Upper lobe of left lung (tissue), 6 donors: ENCODE results near the gene OGFR. TPM values are rescaled to one million over a fixed set of nuclear protein-coding genes. Genes with fewer than 3 reads are reported as not detected.

Experiments used
- ATAC-seq, 2 donors: fragments of 200-7000 bp; cut with Tn5 transposase; one replicate each; pipeline ENCODE4 v1.9.1; 2022; ENCODE audit warnings: mild to moderate bottlenecking in 2 of 2, moderate library complexity in 2 of 2; ENCODE audit not compliant: low FRiP score in 2 of 2
- DNase-seq, 2 donors: peaks; one replicate each; pipeline ENCODE4 v3.0.0-alpha.2; 2019 to 2020
- H3K27ac ChIP-seq, 4 donors: fragments of 200-600 bp; sonication (generic); one replicate each; pipeline ENCODE4 v1.5.1; 2016 to 2019
- H3K27me3 ChIP-seq, 4 donors: fragments of 200-600 bp; sonication (generic); one replicate each; pipeline ENCODE4 v1.5.1; 2017 to 2019
- H3K36me3 ChIP-seq, 4 donors: fragments of 200-600 bp; sonication (generic); one replicate each; pipeline ENCODE4 v1.5.1; 2016 to 2019
- H3K4me1 ChIP-seq, 4 donors: fragments of 200-600 bp; sonication (generic); one replicate each; pipeline ENCODE4 v1.5.1; 2018 to 2019
- H3K4me3 ChIP-seq, 4 donors: fragments of 200-600 bp; sonication (generic); one replicate each; pipeline ENCODE4 v1.5.1; 2017 to 2019; ENCODE audit warnings: mild to moderate bottlenecking in 2 of 4, moderate library complexity in 1 of 4
- H3K9me3 ChIP-seq, 4 donors: fragments of 200-600 bp; sonication (generic); one replicate each; pipeline ENCODE4 v1.5.1; 2018 to 2019
- EP300 ChIP-seq, 4 donors: sonication (generic); formaldehyde crosslinking; IDR thresholded peaks; one replicate each; pipeline ENCODE4 v1.5.1; 2017; ENCODE audit warnings: antibody characterized with exemption in 4 of 4, control low read depth in 2 of 4
- POLR2A ChIP-seq, 4 donors: fragments of 450-650 bp; IDR thresholded peaks; one replicate each; pipeline ENCODE4 v1.5.1; 2016 to 2017; ENCODE audit warnings: antibody characterized with exemption in 4 of 4, mild to moderate bottlenecking in 2 of 4
- POLR2AphosphoS5 ChIP-seq, 2 donors: sonication (generic); formaldehyde crosslinking; IDR thresholded peaks; one replicate each; pipeline ENCODE4 v1.5.1; 2017; ENCODE audit warnings: antibody characterized with exemption in 2 of 2
- WGBS, 2 donors: methylation state at CpG; one replicate each; pipeline ENCODE4 v1.1.5; 2017 to 2018; 5-methylcytosine and 5-hydroxymethylcytosine counted together
- total RNA-seq, 6 donors: library from RNA; depleted of rRNA in 4 of 6; stranded (reverse); fragments of >200 nt in 4 of 6; gene quantifications; one replicate each; pipeline versions ENCODE4 v1.1.0 to v1.2.1, GENCODE V29; 2016 to 2021
- TF ChIP-seq, protein P1 (sequence below), 6 experiments: fragments of 450-650 bp in 4 of 6; fragments of 200-600 bp in 2 of 6; sonication (generic) in 2 of 6; IDR thresholded peaks; one replicate each; pipeline ENCODE4 v1.5.1; 2016 to 2019; ENCODE audit warnings: antibody characterized with exemption in 6 of 6
- donor health status: DM: no; HTN: no; CAD: no; lungs with moderate emphysema.
- donor health status: DM: no; HTN: yes; CAD: no; lungs with severe emphysema.

The OGFR gene
- total RNA-seq, 6 donors from 2014 or later = 63.8 to 166 (median 74.9) TPM

- Histone ChIP-seq H3K36me3 (no peaks in the 10 kb centered on the region), H3K4me3 (no peak overlapping the region), H3K9me3 (no peaks in the 10 kb centered on the region), H3K4me1 (no peaks in the 10 kb centered on the region), H3K27ac (no peak overlapping the region), H3K27me3 (peaks cover 0 to 2% (median 0%) of the 10 kb centered on the region in 4 donors)
- DNase-seq (peak in 1 of 2 donors; percentile 77), ATAC-seq (no peak)
- WGBS, 2 donors = 81 to 86% methylated on average over 19 to 20 of the region's 20 CpGs
- no peak for TF ChIP-seq POLR2A (IDR thresholded peaks at IDR 0.05)
Observed at GRCh38 chr20:62759981-62760431, 44.6 kb upstream of the OGFR start.

DNA sequence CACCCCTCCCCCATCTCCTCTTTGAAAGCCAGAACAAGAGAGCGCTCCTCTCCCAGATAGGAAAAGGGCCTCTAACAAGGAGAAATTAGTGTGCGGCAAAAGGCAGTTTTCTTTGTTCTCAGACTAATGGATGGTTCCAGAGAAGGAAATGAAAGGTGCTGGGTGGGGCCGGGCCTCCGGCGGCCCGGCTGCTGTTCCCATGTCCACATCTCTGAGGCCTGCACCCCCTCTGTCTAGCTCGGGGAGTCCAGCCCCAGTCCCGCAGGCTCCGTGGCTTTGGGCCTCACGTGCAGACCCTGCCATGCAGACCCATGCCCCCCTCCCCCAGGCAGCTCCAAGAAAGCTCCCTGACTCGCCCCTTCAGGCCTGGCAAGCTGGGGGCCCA, 44.2 kb upstream of the OGFR start:
- H3K4me1 ChIP-seq = no peaks in the 10 kb centered on the region
- no peak for TF ChIP-seq POLR2AphosphoS5 (IDR thresholded peaks at IDR 0.05)
- no peak for TF ChIP-seq POLR2A (IDR thresholded peaks at IDR 0.05)
- TF ChIP-seq, protein P1, sequence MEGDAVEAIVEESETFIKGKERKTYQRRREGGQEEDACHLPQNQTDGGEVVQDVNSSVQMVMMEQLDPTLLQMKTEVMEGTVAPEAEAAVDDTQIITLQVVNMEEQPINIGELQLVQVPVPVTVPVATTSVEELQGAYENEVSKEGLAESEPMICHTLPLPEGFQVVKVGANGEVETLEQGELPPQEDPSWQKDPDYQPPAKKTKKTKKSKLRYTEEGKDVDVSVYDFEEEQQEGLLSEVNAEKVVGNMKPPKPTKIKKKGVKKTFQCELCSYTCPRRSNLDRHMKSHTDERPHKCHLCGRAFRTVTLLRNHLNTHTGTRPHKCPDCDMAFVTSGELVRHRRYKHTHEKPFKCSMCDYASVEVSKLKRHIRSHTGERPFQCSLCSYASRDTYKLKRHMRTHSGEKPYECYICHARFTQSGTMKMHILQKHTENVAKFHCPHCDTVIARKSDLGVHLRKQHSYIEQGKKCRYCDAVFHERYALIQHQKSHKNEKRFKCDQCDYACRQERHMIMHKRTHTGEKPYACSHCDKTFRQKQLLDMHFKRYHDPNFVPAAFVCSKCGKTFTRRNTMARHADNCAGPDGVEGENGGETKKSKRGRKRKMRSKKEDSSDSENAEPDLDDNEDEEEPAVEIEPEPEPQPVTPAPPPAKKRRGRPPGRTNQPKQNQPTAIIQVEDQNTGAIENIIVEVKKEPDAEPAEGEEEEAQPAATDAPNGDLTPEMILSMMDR (IDR thresholded peaks at IDR 0.05) = no peak
- TF ChIP-seq EP300 (IDR thresholded peaks at IDR 0.05) = no peak
- H3K27ac ChIP-seq = no peak overlapping the region
- H3K27me3 ChIP-seq = peaks cover 0 to 2% (median 0%) of the 10 kb centered on the region in 4 donors
- 54 to 58% methylated on average over 11 of the region's 11 CpGs for WGBS, 2 donors
- no peak for ATAC-seq
- no peak overlapping the region for H3K4me3 ChIP-seq
- H3K36me3 ChIP-seq = no peaks in the 10 kb centered on the region
- no peaks in the 10 kb centered on the region for H3K9me3 ChIP-seq
- no peak for DNase-seq

DNA sequence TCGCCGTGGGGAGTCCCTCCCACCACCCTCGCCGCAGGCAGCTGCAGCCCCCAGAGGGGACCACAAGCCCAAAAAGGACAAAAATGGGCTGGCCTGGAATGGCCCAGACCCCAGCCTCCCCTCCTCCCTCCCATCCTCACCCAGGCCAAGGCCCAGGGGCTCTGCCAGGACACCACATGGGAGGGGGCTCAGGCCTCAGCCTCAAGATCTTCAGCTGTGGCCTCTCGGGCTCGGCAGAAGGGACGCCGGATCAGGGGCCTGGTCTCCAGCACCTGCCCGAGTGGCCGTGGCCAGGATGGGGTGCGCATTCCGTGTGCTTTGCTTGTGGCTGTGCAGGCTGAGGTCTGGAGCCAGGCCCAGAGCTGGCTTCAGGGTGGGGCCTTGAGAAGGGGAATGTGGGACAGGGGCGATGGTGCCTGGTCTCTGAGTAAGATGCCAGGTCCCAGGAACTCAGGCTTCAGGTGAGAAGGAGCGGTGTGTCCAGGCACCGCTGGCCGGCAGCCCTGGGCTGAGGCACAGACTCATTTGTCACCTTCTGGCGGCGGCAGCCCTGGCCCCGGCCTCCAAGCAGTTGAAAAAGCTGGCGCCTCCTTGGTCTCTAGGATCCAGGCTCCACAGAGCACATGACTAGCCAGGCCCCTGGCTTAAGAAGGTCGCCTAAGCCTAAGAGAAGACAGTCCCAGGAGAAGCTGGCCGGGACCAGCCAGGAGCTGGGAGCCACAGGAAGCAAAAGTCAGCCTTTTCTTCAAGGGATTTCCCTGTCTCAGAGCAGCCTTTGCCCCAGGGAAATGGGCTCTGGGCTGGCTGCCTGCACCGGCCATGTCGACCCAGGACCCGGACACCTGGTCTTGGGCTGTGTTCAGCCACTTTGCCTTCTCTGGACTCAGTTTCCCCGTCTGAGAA, 43.5 kb upstream of the OGFR start:
- ATAC-seq (no peak), DNase-seq (peak in 1 of 2 donors; percentile 75)
- H3K27me3 ChIP-seq = peaks cover 0 to 2% (median 0%) of the 10 kb centered on the region in 4 donors
- H3K4me3 ChIP-seq = no peak overlapping the region
- TF ChIP-seq POLR2A (IDR thresholded peaks at IDR 0.05) = no peak
- TF ChIP-seq, protein P1 (IDR thresholded peaks at IDR 0.05) = no peak
- TF ChIP-seq POLR2AphosphoS5 (IDR thresholded peaks at IDR 0.05) = no peak
- TF ChIP-seq EP300 (IDR thresholded peaks at IDR 0.05) = no peak
- no peaks in the 10 kb centered on the region for H3K36me3 ChIP-seq
- WGBS, 2 donors = 76 to 77% methylated on average over 12 to 25 of the region's 26 CpGs
- H3K27ac ChIP-seq = no peak overlapping the region
- no peaks in the 10 kb centered on the region for H3K9me3 ChIP-seq
- no peaks in the 10 kb centered on the region for H3K4me1 ChIP-seq

DNA sequence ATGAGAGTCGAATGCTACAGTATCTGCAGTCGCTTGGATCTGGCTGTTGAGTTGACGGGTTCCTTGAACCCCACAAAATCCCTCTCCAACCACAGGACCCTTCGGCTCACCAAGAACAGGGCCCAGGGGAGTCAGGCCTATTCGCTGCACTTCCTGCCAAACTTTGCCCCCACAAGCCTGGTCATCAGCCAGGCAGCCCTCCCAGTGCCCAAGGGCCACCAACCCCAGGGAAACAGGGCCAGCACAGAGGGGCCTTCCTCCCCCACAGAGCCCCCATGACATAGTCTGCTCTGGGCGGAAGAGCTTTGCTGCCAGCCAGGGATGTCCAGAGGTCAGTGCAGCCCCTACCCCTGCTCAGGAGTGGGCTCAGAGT, 42.9 kb upstream of the OGFR start:
- Histone ChIP-seq H3K4me3 (no peak overlapping the region), H3K9me3 (no peaks in the 10 kb centered on the region), H3K27me3 (peaks cover 0 to 2% (median 0%) of the 10 kb centered on the region in 4 donors), H3K27ac (no peak overlapping the region), H3K4me1 (no peaks in the 10 kb centered on the region), H3K36me3 (no peaks in the 10 kb centered on the region)
- no peak for TF ChIP-seq POLR2AphosphoS5 (IDR thresholded peaks at IDR 0.05)
- no peak for TF ChIP-seq EP300 (IDR thresholded peaks at IDR 0.05)
- no peak for TF ChIP-seq POLR2A (IDR thresholded peaks at IDR 0.05)
- TF ChIP-seq, protein P1 (IDR thresholded peaks at IDR 0.05) = no peak
- ATAC-seq = no peak
- WGBS, 2 donors = 94% methylated on average over 3 to 6 of the region's 6 CpGs
- no peak for DNase-seq

GRCh38 chr20:62762376-62762775, 42.3 kb upstream of the OGFR start:
- H3K4me3 ChIP-seq = no peak overlapping the region
- H3K9me3 ChIP-seq = no peaks in the 10 kb centered on the region
- DNase-seq (peak in 1 of 2 donors; percentile 52), ATAC-seq (no peak)
- H3K27me3 ChIP-seq = peaks cover 0 to 2% (median 0%) of the 10 kb centered on the region in 4 donors
- no peaks in the 10 kb centered on the region for H3K4me1 ChIP-seq
- no peak overlapping the region for H3K27ac ChIP-seq
- 86 to 87% methylated on average over 5 to 11 of the region's 22 CpGs for WGBS, 2 donors
- H3K36me3 ChIP-seq = no peaks in the 10 kb centered on the region
- TF ChIP-seq POLR2AphosphoS5 (IDR thresholded peaks at IDR 0.05) = no peak
- no peak for TF ChIP-seq POLR2A (IDR thresholded peaks at IDR 0.05)
- TF ChIP-seq EP300 (IDR thresholded peaks at IDR 0.05) = no peak
- TF ChIP-seq, protein P1 (IDR thresholded peaks at IDR 0.05) = no peak
